Endothelial cell of umbilical vein (primary cell): ENCODE measurements around the gene HSPB1. TPM values are rescaled to one million over a fixed set of nuclear protein-coding genes. Genes with fewer than 3 reads are reported as not detected.

ENCODE experiments used
- BruUV-seq: library from RNA; stranded (reverse); fragments of 400-500 nt; replicated peaks from 2 replicates; lab custom pipeline; 2021; lab: Mats Ljungman, UMichigan
- CTCF ChIA-PET: fragments of 300-600, 350-600 bp; sonication (Branson Sonifier 250); formaldehyde crosslinking; loops from one replicate; lab custom pipeline; 2021; ENCODE audit warnings: antibody characterized with exemption, inconsistent platforms; lab: Charles Lee
- POLR2A ChIA-PET: fragments of 300-600, 350-600 bp; sonication (Branson Sonifier 250); formaldehyde crosslinking; loops from one replicate; lab custom pipeline; 2021; ENCODE audit warnings: antibody characterized with exemption, inconsistent platforms; lab: Charles Lee
- DNase-seq: peaks from one replicate; pipeline ENCODE4 v3.0.0-alpha.2; 2011; ENCODE audit warnings: low read depth, low spot score
- FAIRE-seq: peaks from 2 replicates; lab custom pipeline; 2011; peaks lifted over from hg19 to GRCh38; lab: Jason Lieb, UNC
- H2AFZ ChIP-seq: 2 replicates; pipeline ENCODE4 v1.6.0; 2012; ENCODE audit warnings: low read depth, low read length, control low read depth, inconsistent platforms
- H3K27ac ChIP-seq: 2 replicates; pipeline ENCODE4 v1.5.1; 2011; ENCODE audit warnings: low read depth, mild to moderate bottlenecking, control low read depth, low read length, moderate library complexity; ENCODE audit not compliant: insufficient read depth
- H3K27me3 ChIP-seq, 2 experiments: 2 replicates each; pipeline versions ENCODE4 v1.6.0 to v1.6.1; 2011; ENCODE audit warnings: low read length in 2 of 2, mixed read lengths in 1 of 2; ENCODE audit not compliant: control insufficient read depth in 2 of 2, insufficient read depth in 2 of 2
- H3K36me3 ChIP-seq, 2 experiments: 2 replicates in 1 of 2; 3 replicates in 1 of 2; pipeline ENCODE4 v1.5.1; 2011; ENCODE audit warnings: low read length in 2 of 2, mild to moderate bottlenecking in 1 of 2, moderate library complexity in 1 of 2; ENCODE audit not compliant: control insufficient read depth in 2 of 2, insufficient read depth in 2 of 2; ENCODE audit errors: extremely low read depth in 1 of 2
- H3K4me1 ChIP-seq: 3 replicates; pipeline ENCODE4 v1.5.1; 2011; ENCODE audit warnings: mild to moderate bottlenecking, low read length; ENCODE audit not compliant: control insufficient read depth, insufficient read depth; ENCODE audit errors: extremely low read depth
- H3K4me2 ChIP-seq: 2 replicates; pipeline ENCODE4 v1.6.1; 2011; ENCODE audit warnings: low read length, control low read depth, mixed read lengths; ENCODE audit not compliant: insufficient read depth
- H3K4me3 ChIP-seq, 3 experiments: fragments of 200-600 bp in 1 of 3; sonication (generic), shearing (Covaris generic) in 1 of 3; replicated peaks in 1 of 3; 2 replicates each; pipeline ENCODE4 v1.5.1; 2011 to 2016; ENCODE audit warnings: control low read depth in 3 of 3, low read length in 3 of 3, mild to moderate bottlenecking in 2 of 3, inconsistent platforms in 1 of 3, low read depth in 1 of 3, moderate library complexity in 1 of 3; ENCODE audit not compliant: insufficient read depth in 1 of 3
- H3K79me2 ChIP-seq: 2 replicates; pipeline ENCODE4 v1.6.0; 2012; ENCODE audit warnings: low read length, inconsistent platforms; ENCODE audit not compliant: control insufficient read depth, insufficient read depth
- H3K9ac ChIP-seq: replicated peaks from 2 replicates; pipeline ENCODE3; 2011; ENCODE audit warnings: low read length, control low read depth; ENCODE audit not compliant: insufficient read depth; ENCODE audit errors: extremely low read depth
- H3K9me1 ChIP-seq: replicated peaks from 3 replicates; pipeline ENCODE4 v1.6.0; 2011; ENCODE audit warnings: mild to moderate bottlenecking, low read length; ENCODE audit not compliant: control insufficient read depth, insufficient read depth; ENCODE audit errors: extremely low read depth
- H3K9me3 ChIP-seq: replicated peaks from 2 replicates; pipeline ENCODE4 v1.5.1; 2012; ENCODE audit warnings: low read length, inconsistent platforms; ENCODE audit not compliant: control insufficient read depth, insufficient read depth
- H4K20me1 ChIP-seq: replicated peaks from 2 replicates; pipeline ENCODE3; 2011; ENCODE audit warnings: mild to moderate bottlenecking, low read length; ENCODE audit not compliant: control insufficient read depth, insufficient read depth; ENCODE audit errors: extremely low read depth
- CTCF ChIP-seq, 2 donors: IDR thresholded peaks; 1 replicate in 1 of 2; 2 replicates in 1 of 2; pipeline ENCODE4 v1.5.1; 2011; ENCODE audit warnings: low read length in 2 of 2, mild to moderate bottlenecking in 2 of 2, moderate library complexity in 2 of 2, control low read depth in 1 of 2, inconsistent platforms in 1 of 2, low read depth in 1 of 2; ENCODE audit not compliant: insufficient read depth in 1 of 2; ENCODE audit errors: extremely low read depth in 1 of 2
- EZH2 ChIP-seq: IDR thresholded peaks from 2 replicates; pipeline ENCODE4 v1.6.1; 2012; ENCODE audit warnings: borderline replicate concordance, low read depth, mild to moderate bottlenecking, moderate library complexity, low read length, inconsistent platforms; ENCODE audit not compliant: severe bottlenecking
- FOS ChIP-seq: IDR thresholded peaks from 2 replicates; pipeline ENCODE4 v1.6.1; 2011; ENCODE audit warnings: mild to moderate bottlenecking, low read length, moderate library complexity, borderline replicate concordance; ENCODE audit not compliant: insufficient read depth
- GATA2 ChIP-seq: IDR thresholded peaks from 2 replicates; pipeline ENCODE4 v1.7.0; 2011; ENCODE audit warnings: low read depth, mild to moderate bottlenecking, moderate library complexity, mixed read lengths, low read length; ENCODE audit not compliant: insufficient read length, insufficient read depth
- JUN ChIP-seq: IDR thresholded peaks from 2 replicates; pipeline ENCODE4 v1.6.1; 2011; ENCODE audit warnings: borderline replicate concordance, low read depth; ENCODE audit not compliant: insufficient read length, insufficient read depth
- MAX ChIP-seq: IDR thresholded peaks from 2 replicates; pipeline ENCODE4 v1.6.1; 2011; ENCODE audit not compliant: insufficient read depth, insufficient read length
- MYC ChIP-seq: IDR thresholded peaks from one replicate; pipeline ENCODE4 v1.6.1; 2011; ENCODE audit warnings: mild to moderate bottlenecking, low read depth, low read length
- POLR2A ChIP-seq: IDR thresholded peaks from 2 replicates; pipeline ENCODE4 v1.6.1; 2012; ENCODE audit warnings: low read depth, mild to moderate bottlenecking, control low read depth, low read length
- POLR2AphosphoS5 ChIP-seq: IDR thresholded peaks from 2 replicates; pipeline ENCODE4 v1.6.1; 2012; ENCODE audit warnings: low read depth, mild to moderate bottlenecking, control low read depth, low read length, moderate library complexity; ENCODE audit not compliant: insufficient read depth
- dilution Hi-C: fragments of 300-500 bp; cut with MboI; formaldehyde crosslinking; loops from one replicate; pipeline ENCODE4 v1.15.0; 2019; ENCODE audit warnings: low sequenced_read_pairs; ENCODE audit not compliant: extremely low pct_ligation_motif_present
- intact Hi-C: fragments of 100-400 bp; cut with micrococcal nuclease; formaldehyde crosslinking; loops from one replicate; pipeline ENCODE4 v1.10.0; 2022
- polyA plus RNA-seq, 4 experiments: library from polyadenylated mRNA; depleted of rRNA in 3 of 4; stranded (reverse) in 3 of 4; unstranded in 1 of 4; fragments of >200 nt; gene quantifications; 2 replicates each; pipeline versions ENCODE4 v1.2.1 to v1.2.3, GENCODE V29; 2011 to 2012; ENCODE audit warnings: missing spikeins in 1 of 4
- total RNA-seq: library from RNA; stranded (reverse); gene quantifications from 2 replicates; pipeline ENCODE4 v1.2.3, GENCODE V29; 2021

HSPB1 gene
- total and polyA plus RNA-seq, 2 donors (not counting 3 experiments of a cell fraction or from before 2014, with no cell fraction given): 1,748 to 3,130 TPM

GRCh38 chr7:76268376-76268775, 34.1 kb upstream of the HSPB1 start:
- no TSS peak for BruUV-seq
- no peaks in the 10 kb centered on the region for H3K9me3 ChIP-seq
- peaks cover 30 to 38% of the 10 kb centered on the region in 2 experiments for H3K27me3 ChIP-seq
- dilution Hi-C loops: no loop called here
- no peaks in the 10 kb centered on the region for H3K79me2 ChIP-seq
- intact Hi-C loops: loop anchor here (5.0 kb wide), 1 partner anchor 41 kb away; no protein-coding TSS in a partner anchor
- H3K4me1 ChIP-seq: peaks cover 4% of the 10 kb centered on the region
- no peaks in the 10 kb centered on the region for H3K9me1 ChIP-seq
- TF ChIP-seq GATA2 (no peak), FOS (no peak), POLR2AphosphoS5 (no peak), MAX (no peak), EZH2 (no peak), MYC (no peak), JUN (no peak), CTCF (IDR thresholded peaks at IDR 0.05; ENCODE audit: extremely low read depth in 1 of 2, insufficient read depth in 1 of 2, low read depth in 1 of 2, low read length in 2 of 2) (no peak), POLR2A (no peak)
- no peak overlapping the region for H3K4me3 ChIP-seq
- H2AFZ ChIP-seq: no peak overlapping the region
- ChIA-PET CTCF (interaction anchor here (2.5 kb wide), 1 partner anchor 23 kb away, joined by 10 read pairs; no protein-coding TSS in a partner anchor), POLR2A (no interaction called here)
- no peak overlapping the region for H3K27ac ChIP-seq
- no peak overlapping the region for H3K4me2 ChIP-seq
- no peak overlapping the region for H3K9ac ChIP-seq
- H3K36me3 ChIP-seq: no peaks in the 10 kb centered on the region
- H4K20me1 ChIP-seq: no peaks in the 10 kb centered on the region
- FAIRE-seq (no peak), DNase-seq (no peak)
